ENCODE data around the gene APPL1. TPM values are rescaled to one million over a fixed set of nuclear protein-coding genes. Genes with fewer than 3 reads are reported as not detected.

The APPL1 gene
- total and polyA plus RNA-seq, 2 of the 13 experiments (the other 11 are each of a cell fraction or from before 2014, with no cell fraction given) = 14.3 to 29.0 TPM

DNA sequence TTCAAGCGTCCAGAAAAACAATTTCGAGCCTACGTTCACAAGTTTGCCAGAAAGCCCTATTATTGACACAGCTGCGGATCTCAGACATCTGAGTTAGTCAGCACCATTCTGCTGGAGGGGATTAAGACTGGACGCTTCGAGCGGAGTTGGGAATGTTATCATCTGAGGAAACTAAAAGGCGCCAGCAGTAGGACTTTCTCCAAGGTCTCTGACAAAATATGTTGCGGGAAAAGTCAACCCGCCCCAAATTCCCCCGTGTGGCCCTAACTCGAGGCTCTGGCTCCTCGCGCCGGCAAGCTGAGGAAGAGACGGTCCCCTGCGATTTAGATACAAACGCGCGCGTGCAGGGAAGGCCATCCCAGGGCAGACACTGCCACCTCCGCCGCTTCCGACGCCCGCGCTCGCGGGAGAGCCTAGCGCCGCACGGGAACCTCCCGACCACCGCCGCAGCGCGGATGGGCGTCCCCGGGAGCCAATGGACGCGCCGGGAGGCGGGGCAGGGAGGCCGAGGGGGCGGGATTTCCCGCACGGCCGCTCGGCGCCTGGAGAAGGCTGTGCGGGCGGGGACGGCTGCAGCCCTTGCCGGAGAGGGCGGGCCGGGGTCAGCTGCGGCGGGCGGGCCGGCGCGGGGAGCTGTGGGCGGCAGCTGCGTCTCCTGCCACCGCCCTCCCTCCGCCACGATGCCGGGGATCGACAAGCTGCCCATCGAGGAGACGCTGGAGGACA, at the start of gene APPL1 (continued):
- TF ChIP-seq YEATS2 (CRISPR knock-in tag; IDR thresholded peaks at IDR 0.05; ENCODE audit: borderline replicate concordance) (peak; percentile 70), ZNF597 (CRISPR knock-in tag; IDR thresholded peaks at IDR 0.05) (no peak), TRIM22 (IDR thresholded peaks at IDR 0.05) (no peak), ZNF879 (CRISPR knock-in tag; IDR thresholded peaks at IDR 0.05) (peak; percentile 73; the same call in 1 of the 2 replicates), ZBTB20 (CRISPR knock-in tag; IDR thresholded peaks at IDR 0.05; ENCODE audit: borderline replicate concordance, low read depth) (peak; percentile 56; the same call in 1 of the 2 replicates), PHF20 (CRISPR knock-in tag; IDR thresholded peaks at IDR 0.05) (peak; percentile 73), ZNF326 (CRISPR knock-in tag; IDR thresholded peaks at IDR 0.05; ENCODE audit: borderline replicate concordance) (no peak), ZNF33A (CRISPR knock-in tag; IDR thresholded peaks at IDR 0.05; ENCODE audit: borderline replicate concordance) (no peak), ZNF629 (CRISPR knock-in tag; conservative IDR thresholded peaks at IDR 0.05) (0 out of 2 replicates have a peak, but pooled peaks have one; percentile 4), FOXK1 (CRISPR knock-in tag; IDR thresholded peaks at IDR 0.05; ENCODE audit: borderline replicate concordance, low read depth) (no peak), TBP (CRISPR knock-in tag; IDR thresholded peaks at IDR 0.05) (no peak), SIX4 (CRISPR knock-in tag; IDR thresholded peaks at IDR 0.05) (no peak), ZKSCAN5 (CRISPR knock-in tag; IDR thresholded peaks at IDR 0.05) (no peak), NFRKB (IDR thresholded peaks at IDR 0.05) (no peak), ZNF503 (CRISPR knock-in tag; IDR thresholded peaks at IDR 0.05) (0 out of 2 replicates have a peak, but pooled peaks have one; percentile 63), ATF7-NPFF (CRISPR knock-in tag; IDR thresholded peaks at IDR 0.05; ENCODE audit: low read depth) (peak; percentile 84), ZBTB14 (CRISPR knock-in tag; IDR thresholded peaks at IDR 0.05) (peak; percentile 46; the same call in 1 of the 2 replicates), PRMT3 (CRISPR knock-in tag; IDR thresholded peaks at IDR 0.05; ENCODE audit: borderline replicate concordance, low read depth) (no peak), BORCS8-MEF2B (CRISPR knock-in tag; IDR thresholded peaks at IDR 0.05) (peak; percentile 85; the same call in 1 of the 2 replicates), XRCC5 (optimal IDR thresholded peaks at IDR 0.05; ENCODE audit: low read length) (no peak)
- TF ChIP-seq, protein P1, sequence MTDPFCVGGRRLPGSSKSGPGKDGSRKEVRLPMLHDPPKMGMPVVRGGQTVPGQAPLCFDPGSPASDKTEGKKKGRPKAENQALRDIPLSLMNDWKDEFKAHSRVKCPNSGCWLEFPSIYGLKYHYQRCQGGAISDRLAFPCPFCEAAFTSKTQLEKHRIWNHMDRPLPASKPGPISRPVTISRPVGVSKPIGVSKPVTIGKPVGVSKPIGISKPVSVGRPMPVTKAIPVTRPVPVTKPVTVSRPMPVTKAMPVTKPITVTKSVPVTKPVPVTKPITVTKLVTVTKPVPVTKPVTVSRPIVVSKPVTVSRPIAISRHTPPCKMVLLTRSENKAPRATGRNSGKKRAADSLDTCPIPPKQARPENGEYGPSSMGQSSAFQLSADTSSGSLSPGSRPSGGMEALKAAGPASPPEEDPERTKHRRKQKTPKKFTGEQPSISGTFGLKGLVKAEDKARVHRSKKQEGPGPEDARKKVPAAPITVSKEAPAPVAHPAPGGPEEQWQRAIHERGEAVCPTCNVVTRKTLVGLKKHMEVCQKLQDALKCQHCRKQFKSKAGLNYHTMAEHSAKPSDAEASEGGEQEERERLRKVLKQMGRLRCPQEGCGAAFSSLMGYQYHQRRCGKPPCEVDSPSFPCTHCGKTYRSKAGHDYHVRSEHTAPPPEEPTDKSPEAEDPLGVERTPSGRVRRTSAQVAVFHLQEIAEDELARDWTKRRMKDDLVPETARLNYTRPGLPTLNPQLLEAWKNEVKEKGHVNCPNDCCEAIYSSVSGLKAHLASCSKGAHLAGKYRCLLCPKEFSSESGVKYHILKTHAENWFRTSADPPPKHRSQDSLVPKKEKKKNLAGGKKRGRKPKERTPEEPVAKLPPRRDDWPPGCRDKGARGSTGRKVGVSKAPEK (CRISPR knock-in tag; IDR thresholded peaks at IDR 0.05; ENCODE audit: borderline replicate concordance) = no peak

All from HepG2 (cell line).